ENCODE measurements around the gene FOSL2. TPM values are rescaled to one million over a fixed set of nuclear protein-coding genes. Genes with fewer than 3 reads are reported as not detected.

Gene FOSL2
- total RNA-seq, 2 experiments from 2014 or later, result 0.35 to 1.0 TPM

GRCh38 chr2:28360718-28361293, 31.9 kb upstream of the FOSL2 start:
- DNase-seq (ENCODE audit: low spot score), result no peak
- intact Hi-C loops (cut with micrococcal nuclease; ENCODE audit: unreplicated experiment), result no loop called here
- no peaks in the 10 kb centered on the region for H3K4me1 ChIP-seq (ENCODE audit: insufficient read depth, low read length, poor library complexity, severe bottlenecking)
- ChIA-PET CTCF (ENCODE audit: unreplicated experiment) (no interaction called here), POLR2A (no interaction called here)
- no peak overlapping the region for H3K27ac ChIP-seq (ENCODE audit: low read depth, low read length, poor library complexity, severe bottlenecking)
- no peak for TF ChIP-seq EZH2phosphoT487 (IDR thresholded peaks at IDR 0.05; ENCODE audit: borderline replicate concordance, low read depth, low read length)
- no peak for TF ChIP-seq CTCF (conservative IDR thresholded peaks at IDR 0.05; ENCODE audit: low read length)
- no peak overlapping the region for H3K4me2 ChIP-seq (ENCODE audit: low read length)
- H3K9me2 ChIP-seq (ENCODE audit: insufficient read depth, low read length), result no peaks in the 10 kb centered on the region
- no peaks in the 10 kb centered on the region for H4K20me1 ChIP-seq (ENCODE audit: insufficient read depth, low read length)
- no peak overlapping the region for H2AFZ ChIP-seq (ENCODE audit: low read length)
- no peaks in the 10 kb centered on the region for H3K79me2 ChIP-seq (ENCODE audit: insufficient read depth, low read depth, low read length)
- no peaks in the 10 kb centered on the region for H3K9me3 ChIP-seq (ENCODE audit: low read length)
- no peak overlapping the region for H3K4me3 ChIP-seq (ENCODE audit: low read depth, low read length, poor library complexity, severe bottlenecking)
- BruUV-seq (replicated peaks), result no TSS peak
- H3K36me3 ChIP-seq (ENCODE audit: insufficient read depth, low read length), result no peaks in the 10 kb centered on the region

- Histone ChIP-seq H3K4me1 (ENCODE audit: insufficient read depth, low read length, poor library complexity, severe bottlenecking) (no peaks in the 10 kb centered on the region), H2AFZ (ENCODE audit: low read length) (no peak overlapping the region), H3K4me2 (ENCODE audit: low read length) (no peak overlapping the region), H3K9me2 (ENCODE audit: insufficient read depth, low read length) (no peaks in the 10 kb centered on the region), H3K4me3 (ENCODE audit: low read depth, low read length, poor library complexity, severe bottlenecking) (no peak overlapping the region), H3K79me2 (ENCODE audit: insufficient read depth, low read depth, low read length) (no peaks in the 10 kb centered on the region), H4K20me1 (ENCODE audit: insufficient read depth, low read length) (no peaks in the 10 kb centered on the region), H3K9me3 (ENCODE audit: low read length) (no peaks in the 10 kb centered on the region), H3K27ac (ENCODE audit: low read depth, low read length, poor library complexity, severe bottlenecking) (no peak overlapping the region), H3K36me3 (ENCODE audit: insufficient read depth, low read length) (no peaks in the 10 kb centered on the region)
- BruUV-seq (replicated peaks), result no TSS peak
- ChIA-PET CTCF (ENCODE audit: unreplicated experiment) (interaction anchor here (0.5 kb wide), 1 partner anchor 1355 kb away, joined by 4 read pairs; no protein-coding TSS in a partner anchor), POLR2A (no interaction called here)
- TF ChIP-seq CTCF (conservative IDR thresholded peaks at IDR 0.05; ENCODE audit: low read length) (no peak), EZH2phosphoT487 (IDR thresholded peaks at IDR 0.05; ENCODE audit: borderline replicate concordance, low read depth, low read length) (no peak)
- intact Hi-C loops (cut with micrococcal nuclease; ENCODE audit: unreplicated experiment), result no loop called here
- no peak for DNase-seq (ENCODE audit: low spot score)
These were observed 30.5 kb upstream of the FOSL2 start for GRCh38 chr2:28361991-28362710.

GRCh38 chr2:28362991-28363521, 29.6 kb upstream of the FOSL2 start:
- H3K79me2 ChIP-seq (ENCODE audit: insufficient read depth, low read depth, low read length), result no peaks in the 10 kb centered on the region
- no peak overlapping the region for H3K4me3 ChIP-seq (ENCODE audit: low read depth, low read length, poor library complexity, severe bottlenecking)
- no peak overlapping the region for H3K27ac ChIP-seq (ENCODE audit: low read depth, low read length, poor library complexity, severe bottlenecking)
- ChIA-PET CTCF (ENCODE audit: unreplicated experiment) (no interaction called here), POLR2A (no interaction called here)
- DNase-seq (ENCODE audit: low spot score), result no peak
- BruUV-seq (replicated peaks), result no TSS peak
- H3K4me2 ChIP-seq (ENCODE audit: low read length), result no peak overlapping the region
- H3K9me2 ChIP-seq (ENCODE audit: insufficient read depth, low read length), result no peaks in the 10 kb centered on the region
- TF ChIP-seq EZH2phosphoT487 (IDR thresholded peaks at IDR 0.05; ENCODE audit: borderline replicate concordance, low read depth, low read length) (no peak), CTCF (conservative IDR thresholded peaks at IDR 0.05; ENCODE audit: low read length) (no peak)
- H3K9me3 ChIP-seq (ENCODE audit: low read length), result no peaks in the 10 kb centered on the region
- intact Hi-C loops (cut with micrococcal nuclease; ENCODE audit: unreplicated experiment), result no loop called here
- H3K4me1 ChIP-seq (ENCODE audit: insufficient read depth, low read length, poor library complexity, severe bottlenecking), result no peaks in the 10 kb centered on the region
- no peaks in the 10 kb centered on the region for H4K20me1 ChIP-seq (ENCODE audit: insufficient read depth, low read length)
- no peak overlapping the region for H2AFZ ChIP-seq (ENCODE audit: low read length)
- H3K36me3 ChIP-seq (ENCODE audit: insufficient read depth, low read length), result no peaks in the 10 kb centered on the region
